HCT116 (cell line): ENCODE data around the gene RPLP2. TPM values are rescaled to one million over a fixed set of nuclear protein-coding genes. Genes with fewer than 3 reads are reported as not detected.

ENCODE experiments used
- ATAC-seq: fragments of 200-7000 bp; cut with Tn5 transposase; 2 replicates; pipeline ENCODE4 v1.9.1; 2020; ENCODE audit warnings: mild to moderate bottlenecking, moderate library complexity
- BruUV-seq: library from RNA; stranded (reverse); fragments of 400-500 nt; replicated peaks from 2 replicates; lab custom pipeline; 2021; lab: Mats Ljungman, UMichigan
- CTCF ChIA-PET: fragments of 300-600 bp; sonication (Branson Sonifier 250); formaldehyde crosslinking; loops from one replicate; lab custom pipeline; 2021; ENCODE audit warnings: antibody characterized with exemption; lab: Charles Lee
- POLR2A ChIA-PET: fragments of 300-600, 350-600 bp; sonication (Branson Sonifier 250); formaldehyde crosslinking; loops from one replicate; lab custom pipeline; 2021; ENCODE audit warnings: antibody characterized with exemption; lab: Charles Lee
- RAD21 ChIA-PET, 2 experiments: fragments of 300-600 bp; sonication (Branson Sonifier 250); formaldehyde crosslinking; loops; one replicate each; lab custom pipeline; 2023; ENCODE audit warnings: low total read pairs in 2 of 2; ENCODE audit not compliant: uncharacterized antibody in 2 of 2, unreplicated experiment in 2 of 2, low non-redundant PET in 1 of 2; lab: Charles Lee
- DNase-seq: peaks from one replicate; pipeline ENCODE4 v3.0.0-alpha.2; 2010; ENCODE audit warnings: low read depth, low spot score
- H2AFZ ChIP-seq: fragments of 200-600 bp; shearing (Covaris generic), sonication (generic); 2 replicates; pipeline ENCODE4 v1.6.1; 2017; ENCODE audit warnings: low read depth, mixed run types, mixed read lengths, antibody characterized with exemption, low read length; ENCODE audit not compliant: poor library complexity, severe bottlenecking
- H3K27ac ChIP-seq: 2 replicates; pipeline ENCODE4 v1.5.1; 2012; ENCODE audit warnings: low read depth, low read length
- H3K27me3 ChIP-seq: fragments of 200-600 bp; sonication (generic); 2 replicates; pipeline ENCODE4 v1.6.1; 2016; ENCODE audit warnings: mixed run types, low read length, mixed read lengths; ENCODE audit not compliant: insufficient read depth
- H3K36me3 ChIP-seq, 2 experiments: fragments of 200-500 bp in 1 of 2; fragments of 200-600 bp in 1 of 2; sonication (Bioruptor generic) in 1 of 2; sonication (generic) in 1 of 2; 2 replicates each; pipeline versions ENCODE4 v1.5.1 to v1.6.1; 2014 to 2016; ENCODE audit warnings: low read length in 2 of 2, inconsistent platforms in 1 of 2, mixed read lengths in 1 of 2, mixed run types in 1 of 2; ENCODE audit not compliant: insufficient read depth in 2 of 2, control insufficient read depth in 1 of 2
- H3K4me1 ChIP-seq, 2 experiments: fragments of 200-600 bp in 1 of 2; sonication (generic) in 1 of 2; 2 replicates each; pipeline versions ENCODE4 v1.5.1 to v1.6.1; 2012 to 2017; ENCODE audit warnings: low read length in 2 of 2, inconsistent platforms in 1 of 2, mild to moderate bottlenecking in 1 of 2, mixed read lengths in 1 of 2, mixed run types in 1 of 2, moderate library complexity in 1 of 2; ENCODE audit not compliant: insufficient read depth in 2 of 2, control insufficient read depth in 1 of 2
- H3K4me2 ChIP-seq: fragments of 200-600 bp; sonication (generic); 2 replicates; pipeline ENCODE4 v1.6.1; 2017; ENCODE audit warnings: mixed run types, low read length, mixed read lengths
- H3K4me3 ChIP-seq, 2 experiments: fragments of 200-600 bp in 1 of 2; sonication (generic) in 1 of 2; replicated peaks in 1 of 2; 2 replicates each; pipeline ENCODE4 v1.5.1; 2011 to 2016; ENCODE audit warnings: low read length in 2 of 2, control low read depth in 1 of 2, low read depth in 1 of 2, mild to moderate bottlenecking in 1 of 2, mixed read lengths in 1 of 2, mixed run types in 1 of 2
- H3K79me2 ChIP-seq: fragments of 200-600 bp; sonication (generic); 2 replicates; pipeline ENCODE4 v1.6.1; 2017; ENCODE audit warnings: mild to moderate bottlenecking, mixed run types, low read length, moderate library complexity, mixed read lengths; ENCODE audit not compliant: insufficient read depth
- H3K9ac ChIP-seq: fragments of 200-600 bp; sonication (generic); 2 replicates; pipeline ENCODE4 v1.6.1; 2016; ENCODE audit warnings: low read length, mixed read lengths
- H3K9me2 ChIP-seq: fragments of 200-600 bp; sonication (generic), shearing (Covaris generic); 2 replicates; pipeline ENCODE4 v1.6.1; 2017; ENCODE audit warnings: mixed run types, mild to moderate bottlenecking, moderate library complexity; ENCODE audit not compliant: insufficient read depth
- H3K9me3 ChIP-seq, 2 experiments: fragments of 200-500 bp in 1 of 2; fragments of 200-600 bp in 1 of 2; sonication (Bioruptor generic) in 1 of 2; sonication (generic) in 1 of 2; 2 replicates each; pipeline ENCODE4 v1.6.1; 2014 to 2017; ENCODE audit warnings: low read length in 2 of 2, mixed read lengths in 2 of 2, inconsistent platforms in 1 of 2, low read depth in 1 of 2, mild to moderate bottlenecking in 1 of 2, mixed run types in 1 of 2, moderate library complexity in 1 of 2; ENCODE audit not compliant: control insufficient read depth in 1 of 2, insufficient read depth in 1 of 2
- H4K20me1 ChIP-seq: fragments of 200-600 bp; sonication (generic), shearing (Covaris generic); 2 replicates; pipeline ENCODE4 v1.6.1; 2017; ENCODE audit warnings: mixed run types, mild to moderate bottlenecking, moderate library complexity; ENCODE audit not compliant: insufficient read depth
- ATF3 ChIP-seq: IDR thresholded peaks from 2 replicates; pipeline ENCODE4 v1.6.1; 2012
- CEBPB ChIP-seq: IDR thresholded peaks from 2 replicates; pipeline ENCODE4 v1.6.1; 2012; ENCODE audit warnings: low read depth
- CTCF ChIP-seq, 3 experiments: fragments of 200-600 bp in 1 of 3; sonication (generic) in 1 of 3; IDR thresholded peaks in 2 of 3; conservative IDR thresholded peaks in 1 of 3; 2 replicates each; pipeline ENCODE4 v1.5.1; 2012 to 2017; ENCODE audit warnings: low read depth in 2 of 3, low read length in 2 of 3, antibody characterized with exemption in 1 of 3, borderline replicate concordance in 1 of 3, control low read depth in 1 of 3, mild to moderate bottlenecking in 1 of 3, mixed read lengths in 1 of 3, mixed run types in 1 of 3, moderate library complexity in 1 of 3; ENCODE audit not compliant: insufficient read depth in 1 of 3
- ELF1 ChIP-seq: IDR thresholded peaks from 2 replicates; pipeline ENCODE4 v1.6.1; 2012; ENCODE audit warnings: low read depth, borderline replicate concordance
- EZH2phosphoT487 ChIP-seq: fragments of 200-600 bp; IDR thresholded peaks from 2 replicates; pipeline ENCODE4 v1.6.1; 2018; ENCODE audit warnings: antibody characterized with exemption, borderline replicate concordance
- FOSL1 ChIP-seq: IDR thresholded peaks from 2 replicates; pipeline ENCODE4 v1.6.1; 2012; ENCODE audit warnings: low read depth
- JUND ChIP-seq: IDR thresholded peaks from 2 replicates; pipeline ENCODE4 v1.6.1; 2012
- SIN3A ChIP-seq: IDR thresholded peaks from 2 replicates; pipeline ENCODE4 v1.6.1; 2012; ENCODE audit warnings: low read depth
- SRF ChIP-seq: IDR thresholded peaks from 2 replicates; pipeline ENCODE4 v1.6.1; 2012; ENCODE audit warnings: low read depth
- TCF7L2 ChIP-seq: IDR thresholded peaks from 2 replicates; pipeline ENCODE4 v1.7.0; 2011; ENCODE audit warnings: borderline replicate concordance, inconsistent platforms; ENCODE audit not compliant: insufficient read depth, insufficient read length; ENCODE audit errors: extremely low read depth
- YY1 ChIP-seq: IDR thresholded peaks from 2 replicates; pipeline ENCODE4 v1.6.1; 2011; ENCODE audit warnings: low read length, low read depth, moderate library complexity, mild to moderate bottlenecking; ENCODE audit not compliant: insufficient replicate concordance; ENCODE audit errors: extremely low read depth
- intact Hi-C: fragments of 100-400 bp; cut with micrococcal nuclease; formaldehyde crosslinking; loops from 2 replicates; pipeline ENCODE4 v1.10.0; 2022
- total RNA-seq: library from RNA; stranded (reverse); gene quantifications from one replicate; pipeline ENCODE4 v1.2.1, GENCODE V29; 2021; ENCODE audit not compliant: unreplicated experiment
- TF ChIP-seq, protein P1 (sequence below): IDR thresholded peaks from 2 replicates; pipeline ENCODE4 v1.6.1; 2012; ENCODE audit warnings: low read depth

The RPLP2 gene
- total RNA-seq, 1 experiment from 2014 or later, result 3,615 TPM

DNA sequence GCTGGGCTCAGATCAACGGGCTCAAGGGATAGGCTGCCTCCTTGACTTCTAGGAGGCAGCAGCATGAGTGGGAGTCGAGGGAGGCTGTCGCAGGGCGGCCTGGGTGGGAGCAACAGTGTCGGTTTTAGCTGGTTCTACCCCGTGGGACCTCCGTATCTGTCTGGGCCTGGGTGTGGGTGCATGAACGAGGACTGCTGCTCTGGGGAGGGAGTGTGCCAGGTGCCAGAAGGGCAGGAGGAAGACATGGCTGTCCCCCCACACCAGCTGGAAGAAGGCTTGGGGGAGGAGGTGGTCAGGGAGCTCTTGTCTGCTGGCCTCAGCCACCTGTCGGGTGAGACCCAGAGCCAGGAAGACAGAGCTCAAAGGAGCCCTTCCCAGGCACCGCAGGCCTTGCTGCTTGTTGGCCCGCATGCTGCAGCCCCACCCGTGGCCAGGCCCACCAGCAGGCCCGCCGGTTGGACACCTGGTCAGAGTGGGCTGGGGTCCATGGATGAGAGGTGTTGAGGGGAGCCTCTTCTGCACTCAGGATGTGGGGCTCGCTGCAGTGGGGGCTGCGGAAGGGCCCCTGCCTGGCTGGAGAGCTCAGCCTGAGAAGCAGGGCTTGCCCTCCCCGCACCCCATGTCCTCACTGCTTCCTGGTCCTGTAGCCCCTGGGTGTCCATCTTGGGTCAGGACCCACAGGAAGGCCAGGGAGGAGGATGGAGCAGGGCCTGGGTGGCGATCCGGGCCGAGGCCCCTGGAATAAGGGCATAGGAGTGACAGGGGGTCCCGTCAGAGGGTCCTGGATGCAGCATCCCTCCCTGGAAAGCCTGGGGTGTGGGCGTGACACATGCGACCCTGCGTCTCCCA lies 23.3 kb upstream of the RPLP2 start:
- H2AFZ ChIP-seq, result no peak overlapping the region
- no peaks in the 10 kb centered on the region for H4K20me1 ChIP-seq
- no peak for TF ChIP-seq YY1
- no peak for TF ChIP-seq EZH2phosphoT487
- TF ChIP-seq CTCF (IDR thresholded peaks at IDR 0.05 in 2 of 3, conservative IDR thresholded peaks at IDR 0.05 in 1 of 3; ENCODE audit: borderline replicate concordance in 1 of 3, insufficient read depth in 1 of 3, low read depth in 2 of 3, low read length in 2 of 3), result no peak
- TF ChIP-seq TCF7L2, result no peak
- no peak for TF ChIP-seq SIN3A
- no peak for TF ChIP-seq ATF3
- TF ChIP-seq, protein P1, sequence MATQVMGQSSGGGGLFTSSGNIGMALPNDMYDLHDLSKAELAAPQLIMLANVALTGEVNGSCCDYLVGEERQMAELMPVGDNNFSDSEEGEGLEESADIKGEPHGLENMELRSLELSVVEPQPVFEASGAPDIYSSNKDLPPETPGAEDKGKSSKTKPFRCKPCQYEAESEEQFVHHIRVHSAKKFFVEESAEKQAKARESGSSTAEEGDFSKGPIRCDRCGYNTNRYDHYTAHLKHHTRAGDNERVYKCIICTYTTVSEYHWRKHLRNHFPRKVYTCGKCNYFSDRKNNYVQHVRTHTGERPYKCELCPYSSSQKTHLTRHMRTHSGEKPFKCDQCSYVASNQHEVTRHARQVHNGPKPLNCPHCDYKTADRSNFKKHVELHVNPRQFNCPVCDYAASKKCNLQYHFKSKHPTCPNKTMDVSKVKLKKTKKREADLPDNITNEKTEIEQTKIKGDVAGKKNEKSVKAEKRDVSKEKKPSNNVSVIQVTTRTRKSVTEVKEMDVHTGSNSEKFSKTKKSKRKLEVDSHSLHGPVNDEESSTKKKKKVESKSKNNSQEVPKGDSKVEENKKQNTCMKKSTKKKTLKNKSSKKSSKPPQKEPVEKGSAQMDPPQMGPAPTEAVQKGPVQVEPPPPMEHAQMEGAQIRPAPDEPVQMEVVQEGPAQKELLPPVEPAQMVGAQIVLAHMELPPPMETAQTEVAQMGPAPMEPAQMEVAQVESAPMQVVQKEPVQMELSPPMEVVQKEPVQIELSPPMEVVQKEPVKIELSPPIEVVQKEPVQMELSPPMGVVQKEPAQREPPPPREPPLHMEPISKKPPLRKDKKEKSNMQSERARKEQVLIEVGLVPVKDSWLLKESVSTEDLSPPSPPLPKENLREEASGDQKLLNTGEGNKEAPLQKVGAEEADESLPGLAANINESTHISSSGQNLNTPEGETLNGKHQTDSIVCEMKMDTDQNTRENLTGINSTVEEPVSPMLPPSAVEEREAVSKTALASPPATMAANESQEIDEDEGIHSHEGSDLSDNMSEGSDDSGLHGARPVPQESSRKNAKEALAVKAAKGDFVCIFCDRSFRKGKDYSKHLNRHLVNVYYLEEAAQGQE, result no peak
- no peak for TF ChIP-seq FOSL1
- TF ChIP-seq JUND, result no peak
- TF ChIP-seq CEBPB, result no peak
- TF ChIP-seq ELF1, result no peak
- no peak for TF ChIP-seq SRF
- H3K36me3 ChIP-seq, result no peaks in the 10 kb centered on the region
- no peaks in the 10 kb centered on the region for H3K9me3 ChIP-seq
- no peaks in the 10 kb centered on the region for H3K9me2 ChIP-seq
- ChIA-PET POLR2A (interaction anchor here (0.7 to 1.1 kb wide), 2 partner anchors 9 to 11 kb away, joined by 3 to 4 read pairs; no protein-coding TSS in a partner anchor), RAD21 (no interaction called here), CTCF (no interaction called here)
- no peak overlapping the region for H3K4me2 ChIP-seq
- H3K27ac ChIP-seq, result no peak overlapping the region
- H3K9ac ChIP-seq, result no peak overlapping the region
- H3K4me3 ChIP-seq, result no peak overlapping the region
- intact Hi-C loops, result no loop called here
- no peaks in the 10 kb centered on the region for H3K27me3 ChIP-seq
- no peak for ATAC-seq
- DNase-seq, result no peak
- BruUV-seq, result no TSS peak
- no peaks in the 10 kb centered on the region for H3K79me2 ChIP-seq
- peaks cover 21 to 37% of the 10 kb centered on the region in 2 experiments for H3K4me1 ChIP-seq
